Mesothelial cell of epicardium (in vitro differentiated cells): ENCODE measurements around the gene DGKB. TPM values are rescaled to one million over a fixed set of nuclear protein-coding genes. Genes with fewer than 3 reads are reported as not detected.

ENCODE experiments used
- DNase-seq, 2 experiments: peaks; one replicate each; pipeline ENCODE4 v3.0.0; 2021; ENCODE audit warnings: low spot score in 2 of 2; ENCODE audit not compliant: unreplicated experiment in 2 of 2
- H3K27ac Mint-ChIP-seq: 2 replicates; pipeline ENCODE4 v1.8.0; 2021; ENCODE audit warnings: mixed read lengths
- H3K27me3 Mint-ChIP-seq: 2 replicates; pipeline ENCODE4 v1.8.0; 2021; ENCODE audit warnings: low read depth, mixed read lengths
- H3K36me3 Mint-ChIP-seq: 2 replicates; pipeline ENCODE4 v1.8.0; 2021; ENCODE audit warnings: mixed read lengths
- H3K4me1 Mint-ChIP-seq: 2 replicates; pipeline ENCODE4 v1.8.0; 2021; ENCODE audit warnings: mixed read lengths
- H3K4me3 Mint-ChIP-seq: 2 replicates; pipeline ENCODE4 v1.8.0; 2021; ENCODE audit warnings: mild to moderate bottlenecking, moderate library complexity, mixed read lengths
- H3K9me3 Mint-ChIP-seq: 2 replicates; pipeline ENCODE4 v1.8.0; 2021; ENCODE audit warnings: mixed read lengths
- CTCF ChIP-seq: fragments of 200-600 bp; sonication (generic); IDR thresholded peaks from one replicate; pipeline ENCODE4 v1.5.0; 2021; ENCODE audit warnings: antibody characterized with exemption; ENCODE audit not compliant: unreplicated experiment
- total RNA-seq: library from RNA; stranded (reverse); gene quantifications from 3 replicates; pipeline ENCODE4 v1.2.1, GENCODE V29; 2021

DGKB gene
- total RNA-seq, 1 donor from 2014 or later = 3.9 TPM

- no peak for TF ChIP-seq CTCF
- no peak for DNase-seq
- H3K9me3 Mint-ChIP-seq = peaks cover 8% of the 10 kb centered on the region
- H3K4me3 Mint-ChIP-seq = no peak overlapping the region
- H3K4me1 Mint-ChIP-seq = no peaks in the 10 kb centered on the region
- H3K36me3 Mint-ChIP-seq = no peaks in the 10 kb centered on the region
- no peaks in the 10 kb centered on the region for H3K27me3 Mint-ChIP-seq
- H3K27ac Mint-ChIP-seq = no peak overlapping the region
Observed at GRCh38 chr7:14218338-14218737, 684.2 kb downstream of the DGKB start.

- H3K9me3 Mint-ChIP-seq = peaks cover 4% of the 10 kb centered on the region
Observed at GRCh38 chr7:14209896-14210484, 692.6 kb downstream of the DGKB start.

GRCh38 chr7:14207711-14208110, 694.8 kb downstream of the DGKB start:
- Mint-ChIP-seq H3K4me3 (no peak overlapping the region), H3K27me3 (no peaks in the 10 kb centered on the region), H3K4me1 (no peaks in the 10 kb centered on the region), H3K27ac (no peak overlapping the region), H3K9me3 (peaks cover 3% of the 10 kb centered on the region), H3K36me3 (no peaks in the 10 kb centered on the region)
- no peak for DNase-seq
- TF ChIP-seq CTCF = no peak

More at GRCh38 chr7:14209896-14210484, 692.6 kb downstream of the DGKB start:
- Mint-ChIP-seq H3K4me1 (no peaks in the 10 kb centered on the region), H3K27ac (no peak overlapping the region), H3K36me3 (no peaks in the 10 kb centered on the region), H3K4me3 (no peak overlapping the region), H3K27me3 (no peaks in the 10 kb centered on the region)
- no peak for TF ChIP-seq CTCF
- DNase-seq = no peak

GRCh38 chr7:14207138-14207537, 695.4 kb downstream of the DGKB start:
- no peak for TF ChIP-seq CTCF
- Mint-ChIP-seq H3K27me3 (no peaks in the 10 kb centered on the region), H3K9me3 (no peaks in the 10 kb centered on the region), H3K4me1 (no peaks in the 10 kb centered on the region), H3K36me3 (no peaks in the 10 kb centered on the region), H3K4me3 (no peak overlapping the region), H3K27ac (no peak overlapping the region)
- no peak for DNase-seq

- Mint-ChIP-seq H3K9me3 (no peaks in the 10 kb centered on the region), H3K4me3 (no peak overlapping the region), H3K36me3 (no peaks in the 10 kb centered on the region), H3K4me1 (no peaks in the 10 kb centered on the region), H3K27ac (no peak overlapping the region), H3K27me3 (no peaks in the 10 kb centered on the region)
- no peak for DNase-seq
- no peak for TF ChIP-seq CTCF
Observed at GRCh38 chr7:14206121-14206520, 696.4 kb downstream of the DGKB start.

GRCh38 chr7:14201353-14201752, 701.2 kb downstream of the DGKB start:
- Mint-ChIP-seq H3K9me3 (peaks cover 9% of the 10 kb centered on the region), H3K4me3 (no peak overlapping the region), H3K36me3 (no peaks in the 10 kb centered on the region), H3K4me1 (peaks cover 4% of the 10 kb centered on the region), H3K27me3 (no peaks in the 10 kb centered on the region), H3K27ac (no peak overlapping the region)
- no peak for TF ChIP-seq CTCF
- DNase-seq = no peak
